Gastrocnemius medialis (tissue), 4 donors: ENCODE results near the gene VMAC. TPM values are rescaled to one million over a fixed set of nuclear protein-coding genes. Genes with fewer than 3 reads are reported as not detected.
"Not testable (repeated sequence)": the region's sequence is repeated elsewhere in the genome, so short reads cannot be mapped to it uniquely, and the experiment has no call there.

ENCODE experiments used
- ATAC-seq, 2 donors: fragments of 150-250 bp; one replicate each; pipeline ENCODE4 v1.9.1; 2016
- DNase-seq, 2 donors: peaks; one replicate each; pipeline ENCODE4 v3.0.0-alpha.2; 2019
- H3K27ac ChIP-seq, 4 donors: fragments of 200-600 bp; sonication (generic); 1 replicate in 1 of 4; 2 replicates in 3 of 4; pipeline ENCODE4 v1.5.1; 2016 to 2018; ENCODE audit warnings: mild to moderate bottlenecking in 2 of 4, moderate library complexity in 1 of 4
- H3K27me3 ChIP-seq, 3 donors: fragments of 200-600 bp; sonication (generic) in 2 of 3; 1 replicate in 1 of 3; 2 replicates in 2 of 3; pipeline versions ENCODE4 v1.5.1 to v1.6.0; 2016 to 2019; ENCODE audit warnings: mild to moderate bottlenecking in 1 of 3, moderate library complexity in 1 of 3
- H3K36me3 ChIP-seq, 2 donors: fragments of 200-600 bp; sonication (generic) in 1 of 2; one replicate each; pipeline ENCODE4 v1.5.1; 2017 to 2018
- H3K4me1 ChIP-seq, 2 donors: fragments of 200-600 bp; sonication (generic) in 1 of 2; one replicate each; pipeline ENCODE4 v1.5.1; 2016 to 2017; ENCODE audit warnings: mild to moderate bottlenecking in 2 of 2
- H3K4me3 ChIP-seq, 4 donors: fragments of 200-600 bp; sonication (generic) in 3 of 4; 1 replicate in 1 of 4; 2 replicates in 3 of 4; pipeline ENCODE4 v1.5.1; 2016 to 2019; ENCODE audit warnings: mild to moderate bottlenecking in 2 of 4
- H3K9me3 ChIP-seq, 3 donors: fragments of 200-600 bp; sonication (generic) in 2 of 3; 1 replicate in 1 of 3; 2 replicates in 2 of 3; pipeline ENCODE4 v1.5.1; 2016 to 2019
- CTCF ChIP-seq, 5 experiments: fragments of 450-650 bp in 3 of 5; fragments of 200-600 bp in 2 of 5; sonication (generic) in 2 of 5; IDR thresholded peaks in 4 of 5; conservative IDR thresholded peaks in 1 of 5; 1 replicate in 4 of 5; 2 replicates in 1 of 5; pipeline ENCODE4 v1.5.1; 2016 to 2019; ENCODE audit warnings: antibody characterized with exemption in 5 of 5, mild to moderate bottlenecking in 3 of 5, moderate library complexity in 3 of 5
- POLR2A ChIP-seq, 2 donors: fragments of 450-650 bp; IDR thresholded peaks; one replicate each; pipeline ENCODE4 v1.6.1; 2017; ENCODE audit warnings: antibody characterized with exemption in 2 of 2, mild to moderate bottlenecking in 2 of 2, moderate library complexity in 2 of 2
- in situ Hi-C, 4 donors: fragments of 200-750 bp; cut with MboI; loops; one replicate each; pipeline versions ENCODE4 v1.15.0 to v1.8.0; 2017; ENCODE audit warnings: low sequenced_read_pairs in 4 of 4
- intact Hi-C: fragments of 100-400 bp; cut with DNase I; formaldehyde crosslinking; loops from one replicate; pipeline ENCODE4 v1.15.1; 2023; ENCODE audit warnings: low total_unique reads
- total RNA-seq, 4 donors: library from RNA; depleted of rRNA; stranded (reverse); fragments of >200 nt; gene quantifications; one replicate each; pipeline versions ENCODE4 v1.1.0 to v1.2.3, GENCODE V29; 2016

The VMAC gene
- total RNA-seq, 4 donors from 2014 or later = 0.46 to 3.0 (median 2.1) TPM

GRCh38 chr19:5880196-5880595 lies 24.5 kb upstream of the VMAC start:
- Histone ChIP-seq H3K4me1 (peaks cover 8 to 9% of the 10 kb centered on the region in 2 donors), H3K27me3 (peaks cover 0 to 20% (median 5%) of the 10 kb centered on the region in 3 donors), H3K36me3 (no peaks in the 10 kb centered on the region), H3K4me3 (no peak overlapping the region), H3K27ac (no peak overlapping the region), H3K9me3 (no peaks in the 10 kb centered on the region)
- TF ChIP-seq CTCF (IDR thresholded peaks at IDR 0.05 in 4 of 5, conservative IDR thresholded peaks at IDR 0.05 in 1 of 5) = no peak
- no peak for TF ChIP-seq POLR2A (IDR thresholded peaks at IDR 0.05)
- DNase-seq (no peak), ATAC-seq (no peak)
- intact Hi-C loops = no loop called here
- in situ Hi-C loops = no loop called here

DNA sequence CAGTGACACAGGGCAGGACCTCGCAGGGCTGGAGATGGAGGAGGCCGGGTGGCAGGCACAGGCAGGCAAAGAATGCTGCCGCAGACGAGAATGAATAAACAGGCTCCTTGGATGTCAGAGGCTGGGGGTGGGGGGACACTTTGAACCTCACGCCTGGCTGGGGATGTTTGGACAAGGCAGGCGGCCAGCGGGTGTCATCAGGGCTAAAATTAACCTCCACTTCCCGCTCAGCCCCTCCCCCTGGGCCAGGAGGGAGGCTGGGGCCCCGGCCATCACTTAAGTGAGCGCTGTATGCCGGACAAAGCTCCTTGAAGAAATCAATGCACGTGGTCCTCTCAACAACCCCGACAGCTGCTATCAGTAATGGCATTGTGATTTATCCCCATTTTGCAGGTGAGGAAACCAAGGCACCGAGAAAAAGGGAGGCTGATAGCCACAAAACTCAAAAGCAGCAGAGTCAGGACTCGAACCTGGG lies 24.0 kb upstream of the VMAC start:
- H3K27me3 ChIP-seq = peaks cover 0 to 20% (median 5%) of the 10 kb centered on the region in 3 donors
- TF ChIP-seq CTCF (IDR thresholded peaks at IDR 0.05 in 4 of 5, conservative IDR thresholded peaks at IDR 0.05 in 1 of 5) (no peak), POLR2A (IDR thresholded peaks at IDR 0.05) (no peak)
- H3K36me3 ChIP-seq = no peaks in the 10 kb centered on the region
- no peak overlapping the region for H3K4me3 ChIP-seq
- ATAC-seq = peak; percentile 44 to 52
- no peak overlapping the region for H3K27ac ChIP-seq
- peak in 1 of 2 donors; percentile 12 for DNase-seq
- peaks cover 8 to 9% of the 10 kb centered on the region in 2 donors for H3K4me1 ChIP-seq
- H3K9me3 ChIP-seq = no peaks in the 10 kb centered on the region
- intact Hi-C loops (no loop called here), in situ Hi-C loops (no loop called here)

DNA sequence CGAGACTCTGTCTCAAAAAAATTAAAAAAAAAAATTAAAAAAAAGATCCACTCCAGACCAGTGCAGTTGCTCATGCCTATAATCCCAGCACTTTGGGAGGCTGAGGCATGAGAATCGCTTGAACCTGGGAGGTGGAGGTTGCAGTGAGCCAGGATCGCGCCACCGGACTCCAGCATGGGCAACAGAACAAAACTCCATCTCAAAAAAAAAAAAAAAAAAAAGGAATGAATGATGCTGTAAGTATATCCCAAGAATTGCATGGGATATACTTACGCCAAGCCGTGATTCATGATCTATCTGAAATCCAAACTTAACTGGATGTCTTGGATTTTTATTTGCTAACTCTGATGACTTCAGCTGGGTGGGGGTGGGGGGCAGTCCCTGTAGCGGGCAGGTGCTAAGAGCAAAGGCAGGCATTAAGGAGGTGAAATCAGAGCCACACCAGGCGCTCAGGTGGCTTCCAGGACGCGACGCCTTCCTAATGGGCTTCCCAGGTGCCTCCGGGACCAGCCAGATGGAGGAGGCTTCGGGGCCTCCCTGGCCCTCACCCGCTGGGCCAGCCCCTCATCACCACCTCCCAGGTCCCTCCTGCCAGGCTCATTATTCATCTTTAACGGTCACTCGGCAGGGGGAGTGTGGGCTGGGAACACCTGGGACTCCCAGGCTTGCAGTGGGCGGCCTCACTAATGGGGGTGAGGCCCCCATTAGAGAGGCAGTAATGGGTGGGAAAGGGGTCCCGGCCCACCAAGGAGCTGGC lies 23.0 kb upstream of the VMAC start:
- DNase-seq = no peak
- H3K27ac ChIP-seq = no peak overlapping the region
- no peak for ATAC-seq
- intact Hi-C loops = no loop called here
- no peaks in the 10 kb centered on the region for H3K9me3 ChIP-seq
- H3K27me3 ChIP-seq = peaks cover 8 to 23% (median 11%) of the 10 kb centered on the region in 3 donors
- in situ Hi-C loops = no loop called here
- peaks cover 8 to 9% of the 10 kb centered on the region in 2 donors for H3K4me1 ChIP-seq
- no peak overlapping the region for H3K4me3 ChIP-seq
- H3K36me3 ChIP-seq = no peaks in the 10 kb centered on the region
- TF ChIP-seq POLR2A (IDR thresholded peaks at IDR 0.05) (no peak), CTCF (IDR thresholded peaks at IDR 0.05 in 4 of 5, conservative IDR thresholded peaks at IDR 0.05 in 1 of 5) (no peak)

GRCh38 chr19:5882421-5882968 lies 22.2 kb upstream of the VMAC start:
- ATAC-seq (no peak), DNase-seq (no peak)
- H3K27me3 ChIP-seq = peaks cover 15 to 24% (median 19%) of the 10 kb centered on the region in 3 donors
- H3K4me3 ChIP-seq = no peak overlapping the region
- in situ Hi-C loops (no loop called here), intact Hi-C loops (no loop called here)
- H3K36me3 ChIP-seq = no peaks in the 10 kb centered on the region
- no peak for TF ChIP-seq CTCF (IDR thresholded peaks at IDR 0.05 in 4 of 5, conservative IDR thresholded peaks at IDR 0.05 in 1 of 5)
- no peak for TF ChIP-seq POLR2A (IDR thresholded peaks at IDR 0.05)
- H3K4me1 ChIP-seq = peaks cover 8 to 9% of the 10 kb centered on the region in 2 donors
- no peak overlapping the region for H3K27ac ChIP-seq
- no peaks in the 10 kb centered on the region for H3K9me3 ChIP-seq

GRCh38 chr19:5883157-5883873 lies 21.4 kb upstream of the VMAC start:
- H3K9me3 ChIP-seq, in situ Hi-C loops, ATAC-seq, H3K36me3 ChIP-seq, H3K27ac ChIP-seq, H3K4me1 ChIP-seq, H3K4me3 ChIP-seq, DNase-seq, intact Hi-C loops: not testable (repeated sequence)
- H3K27me3 ChIP-seq = peaks cover 18 to 24% (median 18%) of the 10 kb centered on the region in 3 donors

GRCh38 chr19:5884065-5884811 lies 20.4 kb upstream of the VMAC start:
- intact Hi-C loops, in situ Hi-C loops, H3K4me3 ChIP-seq, H3K9me3 ChIP-seq, DNase-seq, H3K36me3 ChIP-seq, H3K4me1 ChIP-seq, H3K27ac ChIP-seq, ATAC-seq: not testable (repeated sequence)
- H3K27me3 ChIP-seq = peaks cover 12 to 32% (median 18%) of the 10 kb centered on the region in 3 donors
